RWPE2 (cell line): Measurements from ENCODE around the gene GLRA2.
A peak's percentile ranks its signal among the peaks of the same experiment; 100 is the strongest.

Source experiments
- ATAC-seq: fragments of 200-7000 bp; cut with Tn5 transposase; 3 replicates; pipeline ENCODE4 v1.9.1; 2021; ENCODE audit warnings: low read depth
- DNase-seq: peaks from one replicate; pipeline ENCODE4 v3.0.0-alpha.2; 2020; ENCODE audit warnings: low spot score
- H3K27ac ChIP-seq: fragments of 450-650 bp; 2 replicates; pipeline ENCODE4 v1.5.1; 2017; ENCODE audit warnings: mild to moderate bottlenecking; ENCODE audit not compliant: poor library complexity, severe bottlenecking
- H3K27me3 ChIP-seq: fragments of 250-450 bp; sonication (Bioruptor Pico); 2 replicates; pipeline ENCODE4 v1.5.1; 2021; ENCODE audit warnings: mild to moderate bottlenecking, moderate library complexity; ENCODE audit not compliant: insufficient read depth, poor library complexity, severe bottlenecking
- H3K36me3 ChIP-seq: fragments of 250-450 bp; sonication (Bioruptor Pico); 2 replicates; pipeline ENCODE4 v1.5.1; 2020; ENCODE audit warnings: low read depth, mild to moderate bottlenecking, moderate library complexity
- H3K4me1 ChIP-seq: fragments of 250-450 bp; sonication (Bioruptor Pico); 2 replicates; pipeline ENCODE4 v1.5.1; 2021; ENCODE audit warnings: mild to moderate bottlenecking, moderate library complexity; ENCODE audit not compliant: insufficient read depth, poor library complexity, severe bottlenecking
- H3K4me3 ChIP-seq: fragments of 250-450 bp; sonication (Bioruptor Pico); 2 replicates; pipeline ENCODE4 v1.5.1; 2021; ENCODE audit warnings: mild to moderate bottlenecking, moderate library complexity; ENCODE audit not compliant: severe bottlenecking
- H3K9me3 ChIP-seq: fragments of 250-450 bp; sonication (Bioruptor Pico); 2 replicates; pipeline ENCODE4 v1.5.1; 2021; ENCODE audit warnings: mild to moderate bottlenecking, moderate library complexity; ENCODE audit not compliant: severe bottlenecking
- TF ChIP-seq, protein P1 (sequence below): fragments of 450-650 bp; IDR thresholded peaks from one replicate; pipeline ENCODE4 v1.5.1; 2017; ENCODE audit warnings: mild to moderate bottlenecking, moderate library complexity; ENCODE audit not compliant: poor library complexity, severe bottlenecking

The GLRA2 gene

GRCh38 chrX:14509325-14510057 is 19.8 kb upstream of the GLRA2 start:
- TF ChIP-seq, protein P1, sequence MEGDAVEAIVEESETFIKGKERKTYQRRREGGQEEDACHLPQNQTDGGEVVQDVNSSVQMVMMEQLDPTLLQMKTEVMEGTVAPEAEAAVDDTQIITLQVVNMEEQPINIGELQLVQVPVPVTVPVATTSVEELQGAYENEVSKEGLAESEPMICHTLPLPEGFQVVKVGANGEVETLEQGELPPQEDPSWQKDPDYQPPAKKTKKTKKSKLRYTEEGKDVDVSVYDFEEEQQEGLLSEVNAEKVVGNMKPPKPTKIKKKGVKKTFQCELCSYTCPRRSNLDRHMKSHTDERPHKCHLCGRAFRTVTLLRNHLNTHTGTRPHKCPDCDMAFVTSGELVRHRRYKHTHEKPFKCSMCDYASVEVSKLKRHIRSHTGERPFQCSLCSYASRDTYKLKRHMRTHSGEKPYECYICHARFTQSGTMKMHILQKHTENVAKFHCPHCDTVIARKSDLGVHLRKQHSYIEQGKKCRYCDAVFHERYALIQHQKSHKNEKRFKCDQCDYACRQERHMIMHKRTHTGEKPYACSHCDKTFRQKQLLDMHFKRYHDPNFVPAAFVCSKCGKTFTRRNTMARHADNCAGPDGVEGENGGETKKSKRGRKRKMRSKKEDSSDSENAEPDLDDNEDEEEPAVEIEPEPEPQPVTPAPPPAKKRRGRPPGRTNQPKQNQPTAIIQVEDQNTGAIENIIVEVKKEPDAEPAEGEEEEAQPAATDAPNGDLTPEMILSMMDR = no peak
- H3K27me3 ChIP-seq = no peaks in the 10 kb centered on the region

GRCh38 chrX:14528629-14529289 is 577 bp upstream of the GLRA2 start:
- H3K4me1 ChIP-seq = no peaks in the 10 kb centered on the region
- ATAC-seq (0 out of 3 replicates have a peak, but pooled peaks have one; percentile 40), DNase-seq (no peak)
- H3K4me3 ChIP-seq = no peak overlapping the region
- TF ChIP-seq, protein P1 = peak; percentile 45
- H3K27ac ChIP-seq = no peak overlapping the region
- H3K9me3 ChIP-seq = no peaks in the 10 kb centered on the region
- no peaks in the 10 kb centered on the region for H3K36me3 ChIP-seq
- H3K27me3 ChIP-seq = no peaks in the 10 kb centered on the region

More at GRCh38 chrX:14509325-14510057, 19.8 kb upstream of the GLRA2 start:
- Histone ChIP-seq H3K9me3 (no peaks in the 10 kb centered on the region), H3K4me1 (no peaks in the 10 kb centered on the region), H3K4me3 (no peak overlapping the region), H3K27ac (no peak overlapping the region), H3K36me3 (no peaks in the 10 kb centered on the region)
- ATAC-seq (no peak), DNase-seq (no peak)

DNA sequence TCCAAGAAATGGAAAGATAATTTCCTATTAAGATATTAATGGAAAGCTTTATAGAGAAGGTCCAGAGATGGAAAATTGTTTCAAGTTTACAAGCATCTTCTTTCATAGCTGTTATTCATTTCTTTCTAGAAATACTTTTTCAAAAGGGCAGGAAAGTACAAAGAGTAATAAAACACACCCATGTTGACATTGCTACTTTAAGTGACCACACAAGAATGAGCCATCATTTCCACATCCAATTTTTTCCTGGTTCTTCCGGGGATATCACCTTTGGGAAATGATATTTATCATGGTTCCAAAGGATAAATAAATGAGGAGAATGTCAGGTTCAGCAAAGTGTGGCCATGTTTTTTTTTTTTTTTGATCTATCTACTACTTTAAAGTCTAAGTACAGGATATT is 4.5 kb downstream of the GLRA2 start:
- Histone ChIP-seq H3K27me3 (no peaks in the 10 kb centered on the region), H3K9me3 (no peaks in the 10 kb centered on the region), H3K4me1 (no peaks in the 10 kb centered on the region), H3K36me3 (no peaks in the 10 kb centered on the region), H3K27ac (no peak overlapping the region), H3K4me3 (no peak overlapping the region)
- TF ChIP-seq, protein P1 = no peak
- ATAC-seq = no peak
- no peak for DNase-seq

DNA sequence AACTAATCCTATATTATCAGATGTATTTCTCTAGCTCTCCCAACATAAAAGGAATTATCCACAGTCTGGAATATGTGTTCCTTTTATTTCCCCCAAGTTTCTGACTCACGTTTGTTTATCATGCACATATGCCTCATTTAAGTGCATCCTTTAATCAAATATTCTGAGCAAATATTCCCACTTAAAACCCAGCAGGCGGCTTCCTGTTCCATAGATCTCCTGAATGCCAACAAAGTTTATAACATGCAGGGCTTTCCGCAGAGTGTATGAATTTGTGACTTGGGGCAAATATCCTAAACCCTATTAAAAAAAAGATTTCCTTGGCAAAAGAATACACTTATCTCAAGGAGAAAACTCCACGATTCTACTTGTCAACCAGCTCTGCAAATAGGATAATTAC is 16.9 kb downstream of the GLRA2 start:
- H3K27ac ChIP-seq = no peak overlapping the region
- TF ChIP-seq, protein P1 = no peak
- no peak overlapping the region for H3K4me3 ChIP-seq
- no peaks in the 10 kb centered on the region for H3K9me3 ChIP-seq
- no peaks in the 10 kb centered on the region for H3K36me3 ChIP-seq
- H3K27me3 ChIP-seq = no peaks in the 10 kb centered on the region
- ATAC-seq (no peak), DNase-seq (no peak)
- no peaks in the 10 kb centered on the region for H3K4me1 ChIP-seq
